ENCODE data around the gene ACLY.

The ACLY gene

DNA sequence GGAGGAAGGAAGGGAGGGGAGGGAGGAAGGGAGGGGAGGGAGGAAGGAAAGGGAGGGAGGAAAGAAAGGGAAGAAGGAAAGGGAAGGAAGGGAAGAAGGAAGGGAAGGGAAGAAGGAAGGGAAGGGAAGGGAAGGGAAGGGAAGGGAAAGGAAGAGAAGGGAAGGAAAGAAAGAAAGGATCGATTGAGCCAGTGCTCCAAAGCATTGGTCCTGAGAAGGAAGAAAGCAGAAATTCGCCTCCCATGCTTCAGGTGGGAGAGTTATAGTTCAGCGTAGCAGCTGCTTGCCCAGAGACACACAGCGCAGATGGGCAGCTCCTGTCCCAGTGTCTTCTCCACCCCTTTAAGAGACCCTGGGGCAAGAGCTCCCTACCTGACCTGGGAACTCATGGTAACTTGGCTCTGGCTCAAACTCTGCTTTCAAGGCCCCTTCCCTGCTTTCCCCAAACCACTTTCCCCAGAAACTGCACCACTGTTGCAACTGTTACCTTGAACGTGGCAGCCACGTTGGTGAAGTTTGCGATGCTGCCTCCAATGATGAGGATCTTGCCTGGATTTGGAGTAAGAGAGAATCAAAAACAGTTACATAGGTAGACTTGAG lies 14.4 kb downstream of the ACLY start:
- no peak for TF ChIP-seq CTCF (IDR thresholded peaks at IDR 0.05)

DNA sequence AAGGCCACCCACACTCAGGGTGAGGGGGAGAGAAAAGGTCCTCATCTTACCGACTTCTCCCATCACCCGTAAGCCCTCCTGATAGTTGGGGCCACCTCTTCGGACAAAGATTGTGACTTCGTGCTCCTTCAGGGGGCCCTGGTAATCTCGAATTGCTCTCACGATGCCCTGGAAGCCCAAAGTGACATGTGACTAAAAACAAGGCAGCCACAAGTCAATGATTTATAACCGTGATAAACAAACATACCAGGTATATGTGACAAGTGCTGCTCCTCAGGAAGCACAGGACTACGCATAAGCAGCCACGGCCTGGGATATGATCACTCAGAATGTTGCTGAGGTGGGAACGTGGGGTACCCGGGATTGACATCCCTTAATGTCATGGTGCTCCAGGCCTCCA lies 17.1 kb downstream of the ACLY start:
- TF ChIP-seq CTCF (IDR thresholded peaks at IDR 0.05): no peak

DNA sequence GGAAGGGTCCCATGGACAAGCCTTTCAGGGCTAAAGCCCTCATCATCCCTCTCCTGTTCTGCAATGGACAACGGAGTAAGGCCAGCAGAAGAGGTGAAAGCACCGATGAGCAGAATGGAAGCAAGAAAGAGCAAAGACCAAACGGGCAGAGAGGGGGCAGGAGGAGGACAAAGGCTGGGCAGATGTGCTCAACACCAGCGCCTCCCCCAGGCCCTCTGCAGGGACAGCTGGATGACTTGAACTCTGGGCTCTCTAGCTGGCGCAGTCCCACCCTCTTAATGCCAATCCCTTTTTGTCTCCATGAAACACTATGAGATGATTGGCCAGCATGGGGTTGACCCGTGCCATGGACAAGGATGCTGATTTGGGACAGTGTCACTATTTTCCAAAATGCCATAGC lies 22.0 kb downstream of the ACLY start:
- TF ChIP-seq CTCF (IDR thresholded peaks at IDR 0.05): no peak

DNA sequence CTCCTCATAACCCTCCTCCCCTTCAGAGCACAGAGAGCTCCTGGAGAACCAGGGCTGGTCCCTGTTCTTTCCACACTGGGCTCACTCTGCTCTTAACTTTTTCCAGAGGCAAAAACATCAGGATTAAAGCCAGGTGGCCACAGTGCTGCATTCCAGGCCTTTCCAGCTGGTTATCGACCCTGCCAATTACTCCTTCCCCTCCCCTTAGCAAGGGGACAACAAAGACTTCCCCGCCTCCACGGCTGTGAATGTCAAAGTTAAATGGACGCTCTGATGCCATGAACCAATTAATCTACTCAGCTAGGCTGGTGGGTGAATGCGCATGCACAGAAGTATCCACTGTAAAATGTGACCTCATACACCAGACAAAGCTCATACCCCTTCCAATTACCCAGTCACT lies 23.1 kb downstream of the ACLY start:
- no peak for TF ChIP-seq CTCF (IDR thresholded peaks at IDR 0.05)

- TF ChIP-seq CTCF (IDR thresholded peaks at IDR 0.05): no peak
These were observed 23.9 kb downstream of the ACLY start for GRCh38 chr17:41894791-41895331.

GRCh38 chr17:41893384-41893783 lies 25.4 kb downstream of the ACLY start:
- TF ChIP-seq CTCF (IDR thresholded peaks at IDR 0.05): no peak

DNA sequence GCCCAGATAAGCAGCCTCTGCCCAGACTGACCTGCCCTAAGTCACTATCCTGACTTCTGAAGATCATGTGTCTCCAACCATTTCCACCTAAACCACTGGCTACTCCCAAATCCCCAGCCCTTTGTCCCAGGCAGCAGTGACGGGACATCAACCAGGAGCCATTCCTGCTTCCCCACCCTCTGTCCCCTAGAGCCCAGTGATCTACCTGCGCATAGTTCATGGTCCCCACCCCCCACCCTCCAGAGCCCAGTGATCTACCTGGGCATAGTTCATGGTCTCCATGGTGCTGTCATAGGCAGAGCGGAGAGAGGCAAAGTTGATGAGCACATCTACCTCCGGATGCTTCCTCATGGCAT lies 26.8 kb downstream of the ACLY start:
- no peak for TF ChIP-seq CTCF (IDR thresholded peaks at IDR 0.05)
